Middle frontal gyrus (tissue), 1 donor: Measurements from ENCODE around the gene RAB10.
"Not testable (repeated sequence)": the region's sequence is repeated elsewhere in the genome, so short reads cannot be mapped to it uniquely, and the experiment has no call there.

Experiments
- DNase-seq: peaks from one replicate; pipeline ENCODE4 v3.0.0-alpha.2; 2015; ENCODE audit warnings: low spot score; ENCODE audit errors: extremely low spot score

The RAB10 gene

DNA sequence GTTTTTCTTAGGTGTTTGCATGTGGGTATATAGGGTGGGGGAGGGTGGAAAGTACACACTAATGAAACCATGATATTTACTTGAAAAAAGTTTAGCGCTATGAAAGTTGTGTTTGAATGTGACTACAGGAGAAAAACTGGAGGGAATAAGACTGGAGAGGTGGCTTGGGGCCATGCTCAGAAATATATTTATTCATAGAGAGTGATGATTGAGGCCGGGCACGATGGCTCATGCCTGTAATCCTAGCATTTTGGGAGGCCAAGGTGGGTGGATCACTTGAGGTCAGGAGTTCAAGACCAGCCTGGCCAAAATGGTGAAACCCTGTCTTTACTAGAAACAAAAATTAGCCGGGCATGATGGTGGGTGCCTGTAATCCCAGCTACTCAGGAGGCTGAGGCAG lies 55.0 kb downstream of the RAB10 start:
- DNase-seq: not testable (repeated sequence)

DNA sequence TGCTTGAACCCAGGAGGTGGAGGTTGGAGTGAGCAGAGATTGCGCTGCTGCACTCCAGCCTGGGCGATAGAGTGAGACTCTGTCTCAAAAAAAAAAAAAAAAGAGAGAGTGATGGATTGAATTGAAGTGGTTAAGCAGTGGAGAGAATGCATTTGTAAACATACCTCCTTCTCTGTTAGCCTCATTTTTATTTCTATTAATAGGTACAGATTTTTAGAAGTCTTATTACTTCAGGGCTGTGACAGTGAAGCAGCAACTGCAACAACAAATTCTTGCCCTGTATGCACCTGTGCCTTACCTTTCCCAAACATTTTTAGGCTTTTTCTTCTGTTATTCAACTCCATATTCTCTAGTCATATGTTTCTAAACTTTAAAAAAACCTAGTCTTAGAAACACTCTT lies 55.5 kb downstream of the RAB10 start:
- no peak for DNase-seq

DNA sequence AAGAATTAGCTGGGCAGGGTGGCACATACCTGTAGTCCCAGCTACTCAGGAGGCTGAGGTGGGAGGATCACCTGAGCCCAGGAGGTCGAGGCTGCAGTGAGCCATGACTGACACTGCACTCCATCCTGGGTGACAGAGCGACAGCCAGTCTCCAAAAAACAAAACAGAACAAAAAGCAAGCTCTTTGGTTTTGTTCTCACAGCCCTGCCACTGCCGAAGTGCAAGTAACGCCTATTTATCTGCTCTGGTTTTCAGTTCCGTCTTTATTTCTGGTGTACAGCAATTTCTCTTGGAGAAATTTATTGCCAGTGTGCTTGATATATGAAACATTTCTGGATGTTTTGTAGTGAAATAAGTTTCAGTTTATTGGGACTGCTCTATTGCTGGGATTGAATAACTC lies 61.9 kb downstream of the RAB10 start:
- DNase-seq: no peak

DNA sequence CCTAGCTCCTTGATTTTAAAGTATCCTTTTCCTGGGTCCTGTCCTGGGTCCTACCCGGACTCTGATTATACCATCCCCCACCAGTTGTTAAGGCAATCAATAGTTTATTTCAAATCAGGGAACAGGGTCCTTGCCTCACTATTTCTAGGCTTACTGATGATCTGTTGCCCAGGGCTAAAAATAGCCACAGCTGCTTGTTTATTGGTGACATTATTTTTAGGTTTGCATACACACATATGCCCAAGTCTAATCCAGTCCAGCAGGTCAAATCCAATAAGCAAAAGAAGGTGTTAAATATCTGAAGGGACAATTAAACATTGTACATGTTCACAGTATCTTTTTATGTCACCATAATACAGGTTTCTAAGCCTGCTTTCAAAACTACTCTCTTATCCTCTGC lies 66.0 kb downstream of the RAB10 start:
- no peak for DNase-seq

DNA sequence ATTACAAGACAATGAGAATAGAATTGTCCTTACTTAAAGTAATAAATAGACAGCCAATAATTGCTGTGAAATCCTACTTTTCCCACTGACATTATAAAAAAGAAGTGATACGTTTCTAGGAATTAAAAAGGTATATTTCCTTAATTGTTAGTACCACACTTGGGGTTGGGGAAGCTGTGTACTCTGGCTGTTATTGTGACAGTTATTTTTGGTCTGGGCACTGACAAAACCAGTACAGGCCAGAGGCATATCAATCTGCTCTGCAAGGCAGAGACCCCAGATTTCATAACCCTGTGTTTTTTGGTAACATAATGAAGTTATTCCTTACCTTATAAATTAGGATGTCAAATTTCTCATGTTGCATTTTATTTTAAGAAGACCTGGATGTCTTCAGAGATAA lies 66.5 kb downstream of the RAB10 start:
- no peak for DNase-seq

DNA sequence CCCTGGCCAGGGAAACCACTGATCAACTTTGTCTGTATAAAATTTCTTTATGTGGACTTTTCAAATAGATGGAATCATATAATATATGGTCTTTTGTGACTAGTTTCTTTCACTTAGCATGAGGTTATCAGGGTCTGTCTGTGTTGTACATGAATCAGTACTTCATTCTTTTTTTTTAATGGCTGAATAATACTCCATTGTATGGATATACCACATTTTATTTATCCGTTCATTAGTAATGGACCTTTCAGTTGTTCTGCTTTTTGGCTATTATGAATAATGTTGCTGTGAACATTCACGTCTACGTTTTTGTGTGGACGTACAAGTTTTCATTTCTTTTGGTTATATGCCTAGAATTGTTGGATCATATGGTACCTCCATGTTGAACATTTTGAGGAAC lies 69.9 kb downstream of the RAB10 start:
- no peak for DNase-seq

DNA sequence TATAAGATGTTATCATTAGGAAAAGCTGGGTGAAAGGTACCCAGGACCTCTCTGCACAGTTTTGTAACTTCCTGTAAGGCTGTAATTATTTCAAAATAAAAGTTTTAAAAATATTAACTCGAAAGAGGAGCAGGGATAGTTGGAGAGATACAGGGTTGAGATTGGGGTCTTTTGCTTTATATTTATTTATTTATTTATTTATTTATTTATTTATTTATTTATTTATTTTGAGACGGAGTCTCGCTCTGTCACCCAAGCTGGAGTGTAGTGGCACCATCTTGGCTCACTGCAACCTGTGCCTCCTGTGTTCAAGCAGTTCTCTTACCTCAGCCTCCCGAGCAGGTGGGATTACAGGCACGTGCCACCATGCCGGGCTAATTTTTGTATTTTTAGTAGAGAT lies 74.8 kb downstream of the RAB10 start:
- not testable (repeated sequence) for DNase-seq

DNA sequence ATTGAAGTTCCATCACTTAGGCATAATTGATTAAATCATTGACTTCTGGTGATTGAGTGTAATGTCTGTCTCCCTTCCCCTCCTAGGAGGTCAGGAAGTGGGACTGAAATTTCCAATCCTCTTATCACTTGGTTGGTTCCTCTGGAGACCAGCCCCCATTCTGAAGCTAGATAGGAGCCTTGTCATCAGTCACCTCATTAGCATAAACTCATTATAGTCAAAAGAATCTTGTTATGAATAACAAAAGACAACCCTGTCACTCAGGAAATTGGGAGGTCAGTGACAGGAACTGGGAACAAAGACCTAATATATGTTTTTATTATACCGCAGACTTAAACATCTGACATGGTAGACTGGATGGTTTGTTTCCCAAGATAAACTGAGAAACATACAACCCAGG lies 78.3 kb downstream of the RAB10 start:
- DNase-seq: no peak

DNA sequence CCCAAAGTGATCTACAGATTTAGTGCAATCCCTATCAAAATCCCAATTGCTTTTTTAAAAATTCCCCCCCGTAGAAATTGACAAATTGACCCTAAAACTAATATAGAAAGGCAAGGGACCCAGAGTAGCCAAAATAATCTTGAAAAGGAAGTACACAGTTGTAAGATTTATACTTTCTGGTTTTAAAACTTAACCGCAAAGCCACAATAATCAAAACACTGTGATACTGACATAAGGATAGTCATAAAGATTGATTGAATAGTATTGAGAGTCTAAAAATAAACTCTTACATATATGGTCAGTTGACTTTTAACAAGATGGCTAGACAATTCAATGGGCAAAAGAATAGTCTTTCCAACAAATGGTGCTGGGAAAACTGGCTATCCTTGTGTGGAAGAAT lies 80.3 kb downstream of the RAB10 start:
- DNase-seq: no peak

DNA sequence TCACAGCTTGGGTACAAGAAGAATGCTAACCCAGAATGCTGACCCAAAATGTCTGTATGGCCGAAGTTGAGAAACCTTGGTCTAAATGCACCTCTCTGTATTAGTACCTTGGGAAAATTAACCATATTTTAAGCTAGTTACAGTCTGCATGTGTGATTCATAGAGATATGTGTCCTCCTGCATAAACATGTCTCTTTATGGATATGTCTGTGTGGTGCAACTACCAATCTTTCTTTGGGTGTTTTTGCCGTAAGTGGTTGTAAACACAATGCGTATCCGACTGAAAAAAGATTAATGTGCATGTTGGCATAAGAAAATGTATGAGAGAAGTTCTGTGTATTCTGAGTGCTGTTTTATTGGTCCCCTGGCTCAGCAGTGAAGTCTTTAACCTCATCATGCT lies 84.8 kb downstream of the RAB10 start:
- no peak for DNase-seq

DNA sequence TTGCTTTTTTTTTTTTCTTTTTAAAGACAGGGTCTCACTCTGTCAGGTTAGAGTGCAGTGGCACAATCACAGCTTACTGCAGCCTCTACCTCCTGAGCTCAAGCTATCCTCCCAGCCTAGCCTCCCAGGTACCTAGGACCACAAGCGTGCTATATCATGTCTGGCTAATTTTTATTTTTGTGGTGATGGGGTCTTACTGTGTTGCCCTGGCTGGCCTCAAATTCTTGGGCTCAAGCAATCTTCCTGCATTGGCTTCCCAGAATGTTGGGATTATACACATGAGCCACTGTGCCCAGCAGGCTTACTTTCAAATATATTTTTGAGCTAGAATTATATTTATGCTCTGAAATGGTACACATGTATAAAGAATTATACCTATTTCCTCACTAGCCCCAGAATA lies 85.6 kb downstream of the RAB10 start:
- no peak for DNase-seq

DNA sequence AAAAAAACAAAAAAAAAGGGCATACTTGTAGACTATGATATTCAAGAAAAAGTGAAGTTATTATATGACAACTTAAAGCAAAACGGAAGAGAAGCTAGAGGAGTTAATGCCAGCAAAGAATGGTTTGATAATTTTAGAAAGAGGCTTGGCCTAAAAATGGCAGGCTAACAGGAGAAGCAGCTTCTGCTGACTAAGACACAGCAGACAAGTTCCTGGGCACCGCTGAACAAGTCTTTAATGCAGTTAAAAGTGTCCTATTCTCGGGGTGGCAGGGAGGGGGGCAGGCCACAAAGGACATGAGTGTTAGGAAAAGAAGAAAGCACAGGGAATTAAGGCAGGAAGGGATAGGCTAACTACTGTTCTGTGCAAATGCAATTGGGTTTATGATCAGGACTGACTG lies 88.7 kb downstream of the RAB10 start:
- no peak for DNase-seq

DNA sequence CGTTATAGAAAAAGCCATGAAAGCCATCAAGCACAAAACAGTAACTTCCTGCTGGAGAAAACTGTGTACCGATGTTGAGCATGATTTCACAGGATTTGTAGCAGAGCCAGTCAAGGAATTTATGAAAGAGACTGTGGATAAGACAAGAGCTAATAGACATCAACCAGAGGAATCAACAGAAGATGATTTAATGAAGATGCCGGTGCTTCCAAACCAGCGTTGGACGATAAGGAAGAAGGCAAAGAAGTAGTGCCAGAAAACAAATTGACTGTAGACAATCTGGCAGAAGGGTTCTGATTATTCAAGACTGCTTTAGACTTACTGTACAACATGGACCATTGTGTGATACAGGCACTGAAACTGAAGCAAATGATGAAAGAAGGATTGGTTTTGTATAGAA lies 89.5 kb downstream of the RAB10 start:
- no peak for DNase-seq

DNA sequence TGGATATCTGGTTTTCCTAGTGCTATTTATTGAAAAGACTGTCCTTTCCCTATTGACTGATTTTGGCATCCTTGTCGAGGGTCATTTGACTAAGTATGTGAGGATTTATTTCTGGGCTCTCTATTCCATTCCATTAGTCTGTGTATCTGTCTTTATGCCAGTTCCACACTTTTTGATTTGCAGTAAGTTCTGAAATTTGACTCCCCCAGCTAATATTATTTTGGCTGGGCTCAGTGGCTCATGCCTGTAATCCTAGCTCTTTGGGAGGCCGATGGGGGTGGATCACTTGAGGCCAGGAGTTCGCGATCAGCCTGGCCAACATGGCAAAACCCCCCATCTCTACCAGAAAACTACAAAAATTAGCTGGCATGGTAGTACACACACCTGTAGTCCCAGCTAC lies 92.2 kb downstream of the RAB10 start:
- DNase-seq: no peak

DNA sequence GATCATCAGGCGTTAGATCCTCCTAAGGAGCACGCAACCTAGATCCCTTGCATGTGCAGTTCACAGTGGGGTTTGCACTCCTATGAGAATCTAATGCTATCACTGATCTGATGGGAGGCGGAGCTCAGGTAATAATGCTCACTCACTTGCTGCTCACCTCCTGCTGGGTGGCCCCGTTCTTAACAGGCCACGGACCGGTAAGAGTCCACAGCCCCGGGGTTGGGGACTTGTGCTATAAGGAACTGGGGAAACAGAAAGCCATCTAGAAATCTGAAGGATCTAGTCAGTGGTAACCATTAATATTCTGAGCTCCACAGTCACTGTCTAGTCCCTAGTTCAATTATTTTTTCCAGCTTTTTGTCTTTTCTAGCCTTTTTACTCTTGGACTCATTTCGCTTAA lies 94.3 kb downstream of the RAB10 start:
- no peak for DNase-seq

DNA sequence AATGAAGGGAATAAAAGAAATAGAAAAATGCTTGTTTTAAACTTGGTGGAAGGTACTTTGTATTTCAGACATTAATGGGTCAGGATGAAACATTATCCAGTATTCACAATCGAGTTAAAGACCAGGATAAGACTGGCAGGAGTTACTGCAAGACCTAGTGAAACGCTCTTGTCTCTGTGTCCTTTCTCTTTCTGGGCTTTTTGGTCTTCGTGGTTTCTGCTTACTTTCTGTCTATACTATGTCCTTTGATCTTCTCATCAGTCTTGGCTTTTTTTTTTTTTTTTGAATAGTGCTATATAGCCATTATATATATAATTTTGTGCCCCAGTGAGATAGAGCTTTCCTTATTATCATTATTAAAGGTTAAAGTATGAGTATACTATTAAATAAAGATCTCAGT lies 96.9 kb downstream of the RAB10 start:
- DNase-seq: no peak

DNA sequence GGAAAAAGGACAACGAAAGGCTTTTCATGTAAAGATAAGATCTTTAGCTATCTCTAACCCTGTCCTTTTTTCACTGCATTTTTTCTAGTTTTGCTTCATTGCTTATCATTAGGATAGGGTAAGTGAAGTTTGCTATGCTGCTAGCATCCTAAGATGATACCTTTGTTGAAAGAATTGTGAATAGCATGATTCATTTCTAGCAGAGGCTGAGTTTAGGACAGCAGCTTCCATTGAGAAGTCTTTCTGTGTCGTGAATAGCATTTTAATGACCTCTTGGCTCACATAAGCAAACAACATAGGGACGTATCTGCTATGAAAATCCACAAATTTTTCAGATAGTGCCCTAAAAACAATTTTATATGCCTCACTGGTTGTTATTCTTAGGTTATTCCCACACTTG lies 102.6 kb downstream of the RAB10 start:
- DNase-seq: peak; percentile 51

DNA sequence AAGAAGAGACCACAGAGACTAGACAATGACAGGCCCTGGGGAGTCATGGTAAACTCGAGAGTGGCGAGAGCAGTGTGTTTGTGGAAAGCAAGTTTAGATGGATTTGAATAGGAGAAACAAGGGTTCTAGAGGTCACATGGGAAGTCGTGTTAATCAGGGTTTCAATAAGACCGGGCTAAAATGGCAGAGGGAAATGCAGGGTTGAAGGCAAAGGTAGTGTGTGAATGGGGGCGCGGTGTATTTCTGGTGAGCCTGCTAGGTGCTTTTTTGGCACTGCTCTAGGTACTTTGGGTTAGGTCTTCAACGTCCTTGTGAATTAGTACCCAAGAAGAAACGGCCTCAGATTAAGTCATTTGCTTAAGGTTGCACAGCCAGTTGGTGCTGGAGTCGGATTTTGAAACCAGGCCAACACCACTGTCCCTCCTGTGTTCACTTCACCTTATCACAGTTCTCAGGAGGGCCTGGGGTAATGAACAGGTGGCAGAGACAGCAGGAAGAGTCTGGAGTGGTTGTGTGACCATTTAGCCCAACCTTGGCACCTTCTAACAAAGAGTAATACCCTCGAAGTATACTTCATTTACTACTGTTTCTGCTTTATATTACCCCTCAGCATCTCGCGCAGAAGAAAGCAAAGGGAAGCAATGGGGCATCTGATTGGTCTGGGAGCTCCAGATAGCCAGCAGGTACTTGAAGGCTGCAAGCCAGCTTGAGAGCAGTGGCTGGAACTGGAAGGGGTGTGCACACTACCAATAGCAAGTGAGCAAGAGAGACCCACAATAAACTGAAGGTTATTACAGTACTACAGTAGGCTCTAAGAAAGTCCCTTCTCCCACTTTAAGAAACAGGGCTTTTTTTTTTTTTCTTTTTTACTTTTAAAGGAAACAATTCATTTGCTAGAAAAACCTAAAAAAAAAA lies 105.6 kb downstream of the RAB10 start:
- no peak for DNase-seq

DNA sequence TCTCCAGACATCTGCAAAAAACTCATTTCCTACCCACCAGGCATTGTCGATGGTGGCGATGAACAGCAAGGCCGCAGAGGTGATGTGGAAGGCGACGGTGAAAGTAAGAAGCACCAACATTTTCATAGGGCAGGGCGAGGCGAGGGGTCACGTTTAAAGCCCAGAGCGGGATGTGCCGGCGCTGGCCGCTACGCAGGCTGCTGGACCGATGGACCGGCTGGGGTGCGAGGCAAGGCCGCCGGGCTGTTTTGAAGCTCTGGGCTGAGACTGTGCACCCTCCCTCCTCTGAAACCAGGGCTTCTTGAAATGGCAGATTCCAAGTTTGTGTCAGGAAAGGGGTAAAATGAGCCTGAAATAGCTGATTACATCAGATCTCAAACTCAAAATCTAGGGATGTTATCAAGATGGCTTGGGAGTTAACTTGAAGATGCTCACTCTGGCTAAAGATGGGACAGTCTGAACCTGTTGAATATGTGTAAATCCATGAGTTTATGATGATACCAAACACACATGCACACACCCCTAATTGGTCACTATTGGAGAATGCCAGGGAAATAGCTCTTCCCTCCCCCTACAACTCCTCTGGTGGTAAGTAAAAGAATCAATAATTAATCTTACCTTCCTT lies 107.4 kb downstream of the RAB10 start:
- DNase-seq: no peak

DNA sequence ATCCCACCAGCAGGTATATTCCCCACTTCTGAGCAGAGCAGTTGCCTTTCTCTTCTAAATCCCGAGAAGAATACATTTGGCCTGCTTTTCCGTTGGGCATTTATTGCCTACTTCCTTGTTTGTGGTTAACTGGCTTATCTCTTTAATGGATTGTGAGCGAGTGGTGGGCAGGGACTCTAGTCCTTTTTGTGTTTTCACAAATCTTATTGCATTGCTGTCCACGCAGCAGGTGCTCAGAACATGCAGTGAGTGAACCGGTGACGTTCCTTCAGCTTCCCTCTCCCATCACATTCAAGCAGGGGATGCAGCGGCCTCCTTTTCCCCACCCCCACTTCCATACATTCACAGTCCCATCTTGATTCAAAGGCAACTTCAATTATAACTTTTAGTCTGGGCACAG lies 110.1 kb downstream of the RAB10 start:
- DNase-seq: no peak

DNA sequence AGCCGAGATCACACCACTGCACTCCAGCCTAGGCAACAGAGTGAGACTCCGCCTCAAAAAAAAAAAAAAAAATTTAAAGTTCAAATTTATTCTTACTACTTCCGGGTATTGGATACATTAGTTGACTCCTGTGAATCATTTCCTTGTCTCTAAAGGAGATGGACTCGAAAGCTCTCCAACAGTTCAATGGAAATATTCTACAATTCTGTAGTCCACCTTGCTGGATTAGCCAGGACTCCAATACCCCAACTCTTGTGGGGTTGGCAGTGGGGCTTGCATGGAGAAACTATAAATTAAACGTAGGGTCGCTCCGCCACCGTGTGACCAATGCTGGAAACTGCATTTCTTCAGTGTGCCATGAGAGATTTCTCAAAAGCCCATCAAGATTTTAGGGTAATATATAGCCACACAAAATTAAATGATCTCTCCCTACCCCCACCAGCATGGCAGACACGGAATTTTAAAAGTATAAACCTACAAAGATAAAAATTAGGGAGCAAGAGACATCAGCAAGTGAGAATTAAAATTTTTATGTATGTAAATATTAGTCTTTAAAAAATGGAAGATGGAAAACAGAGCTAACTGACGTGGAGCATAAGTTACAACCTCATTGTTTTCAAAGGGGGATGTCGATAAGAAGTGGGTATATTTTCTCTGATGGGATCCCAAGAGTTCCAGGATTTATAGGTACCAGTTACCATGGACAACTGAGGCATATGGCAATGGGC lies 111.2 kb downstream of the RAB10 start:
- DNase-seq: peak; percentile 50

DNA sequence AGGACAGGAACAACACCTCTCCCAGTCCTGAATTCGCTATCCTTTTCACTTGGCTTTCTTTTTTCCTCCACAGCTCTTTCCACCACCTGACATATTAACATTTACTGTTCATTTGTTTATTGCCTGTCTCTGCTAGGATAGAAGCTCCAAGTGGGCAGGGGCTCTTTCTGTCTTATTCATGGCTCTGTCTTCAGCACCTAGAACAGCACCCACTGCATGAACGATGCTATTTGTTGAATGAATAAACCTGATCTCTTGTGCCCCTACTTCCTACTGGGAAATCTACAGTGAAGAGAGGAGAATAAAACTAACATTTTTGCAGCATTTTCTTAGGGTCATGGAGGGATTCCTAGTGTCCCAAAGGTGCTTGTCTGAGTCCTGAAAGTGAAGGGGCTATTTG lies 114.6 kb downstream of the RAB10 start:
- DNase-seq: no peak
